ENCODE measurements around the gene NEK6. TPM values are rescaled to one million over a fixed set of nuclear protein-coding genes. Genes with fewer than 3 reads are reported as not detected.

The NEK6 gene
- total RNA-seq, 1 donor from 2014 or later, result 24.4 TPM

- Mint-ChIP-seq H3K4me1 (ENCODE audit: low read depth) (peaks cover 3% of the 10 kb centered on the region), H3K27me3 (peaks cover 2% of the 10 kb centered on the region)
- no peak for DNase-seq (ENCODE audit: low spot score, unreplicated experiment)
Measured at GRCh38 chr9:124228516-124228915, 29.2 kb upstream of the NEK6 start.

DNA sequence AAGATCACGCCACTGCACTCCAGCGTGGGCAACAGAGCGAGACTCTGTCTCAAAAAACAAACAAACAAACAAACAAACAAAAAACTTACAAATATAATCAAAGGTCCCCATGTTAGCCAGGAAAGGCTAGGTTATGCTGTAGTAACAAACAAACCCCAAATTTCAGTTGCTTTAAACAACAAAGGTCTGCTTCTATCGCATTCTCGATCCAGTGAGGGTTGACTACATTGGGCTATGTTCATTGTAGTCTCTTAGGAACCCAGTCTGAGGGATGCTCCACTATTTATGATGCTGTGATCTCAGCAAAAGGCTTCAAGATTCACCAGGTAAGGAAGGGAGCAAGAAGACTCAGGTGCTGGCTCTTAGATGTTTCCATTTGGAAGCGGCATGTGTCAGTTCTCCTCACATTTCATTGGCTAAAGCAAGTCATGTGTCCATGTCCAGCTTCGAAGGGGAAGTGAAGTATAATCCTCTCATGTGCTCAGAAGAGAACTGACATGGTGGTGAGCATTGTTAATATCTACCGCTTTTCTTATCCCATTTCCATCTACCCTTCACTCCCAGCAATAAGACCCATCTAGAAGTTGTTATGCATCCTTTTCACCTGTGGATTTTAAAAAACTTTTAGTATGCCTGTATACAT lies 26.5 kb upstream of the NEK6 start:
- H3K4me1 Mint-ChIP-seq (ENCODE audit: low read depth), result no peaks in the 10 kb centered on the region
- no peaks in the 10 kb centered on the region for H3K36me3 Mint-ChIP-seq (ENCODE audit: insufficient read depth)
- H3K4me3 Mint-ChIP-seq (ENCODE audit: low read depth), result no peak overlapping the region
- H3K9me3 Mint-ChIP-seq (ENCODE audit: low read depth), result no peaks in the 10 kb centered on the region
- DNase-seq (ENCODE audit: low spot score, unreplicated experiment), result no peak
- TF ChIP-seq, protein P1, sequence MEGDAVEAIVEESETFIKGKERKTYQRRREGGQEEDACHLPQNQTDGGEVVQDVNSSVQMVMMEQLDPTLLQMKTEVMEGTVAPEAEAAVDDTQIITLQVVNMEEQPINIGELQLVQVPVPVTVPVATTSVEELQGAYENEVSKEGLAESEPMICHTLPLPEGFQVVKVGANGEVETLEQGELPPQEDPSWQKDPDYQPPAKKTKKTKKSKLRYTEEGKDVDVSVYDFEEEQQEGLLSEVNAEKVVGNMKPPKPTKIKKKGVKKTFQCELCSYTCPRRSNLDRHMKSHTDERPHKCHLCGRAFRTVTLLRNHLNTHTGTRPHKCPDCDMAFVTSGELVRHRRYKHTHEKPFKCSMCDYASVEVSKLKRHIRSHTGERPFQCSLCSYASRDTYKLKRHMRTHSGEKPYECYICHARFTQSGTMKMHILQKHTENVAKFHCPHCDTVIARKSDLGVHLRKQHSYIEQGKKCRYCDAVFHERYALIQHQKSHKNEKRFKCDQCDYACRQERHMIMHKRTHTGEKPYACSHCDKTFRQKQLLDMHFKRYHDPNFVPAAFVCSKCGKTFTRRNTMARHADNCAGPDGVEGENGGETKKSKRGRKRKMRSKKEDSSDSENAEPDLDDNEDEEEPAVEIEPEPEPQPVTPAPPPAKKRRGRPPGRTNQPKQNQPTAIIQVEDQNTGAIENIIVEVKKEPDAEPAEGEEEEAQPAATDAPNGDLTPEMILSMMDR (IDR thresholded peaks at IDR 0.05; ENCODE audit: unreplicated experiment), result no peak
- no peak overlapping the region for H3K27ac Mint-ChIP-seq
- peaks cover 2% of the 10 kb centered on the region for H3K27me3 Mint-ChIP-seq

More at GRCh38 chr9:124228516-124228915, 29.2 kb upstream of the NEK6 start:
- no peaks in the 10 kb centered on the region for H3K36me3 Mint-ChIP-seq (ENCODE audit: insufficient read depth)
- no peak overlapping the region for H3K27ac Mint-ChIP-seq
- H3K9me3 Mint-ChIP-seq (ENCODE audit: low read depth), result no peaks in the 10 kb centered on the region
- TF ChIP-seq, protein P1 (IDR thresholded peaks at IDR 0.05; ENCODE audit: unreplicated experiment), result no peak
- no peak overlapping the region for H3K4me3 Mint-ChIP-seq (ENCODE audit: low read depth)

- H3K27me3 Mint-ChIP-seq, result peaks cover 18% of the 10 kb centered on the region
- H3K27ac Mint-ChIP-seq, result no peak overlapping the region
- TF ChIP-seq, protein P1 (IDR thresholded peaks at IDR 0.05; ENCODE audit: unreplicated experiment), result no peak
- no peak overlapping the region for H3K4me3 Mint-ChIP-seq (ENCODE audit: low read depth)
- no peak for DNase-seq (ENCODE audit: low spot score, unreplicated experiment)
- H3K36me3 Mint-ChIP-seq (ENCODE audit: insufficient read depth), result no peaks in the 10 kb centered on the region
- no peaks in the 10 kb centered on the region for H3K9me3 Mint-ChIP-seq (ENCODE audit: low read depth)
- H3K4me1 Mint-ChIP-seq (ENCODE audit: low read depth), result peaks cover 1% of the 10 kb centered on the region
Measured at GRCh38 chr9:124238546-124239140, 19.1 kb upstream of the NEK6 start.

DNA sequence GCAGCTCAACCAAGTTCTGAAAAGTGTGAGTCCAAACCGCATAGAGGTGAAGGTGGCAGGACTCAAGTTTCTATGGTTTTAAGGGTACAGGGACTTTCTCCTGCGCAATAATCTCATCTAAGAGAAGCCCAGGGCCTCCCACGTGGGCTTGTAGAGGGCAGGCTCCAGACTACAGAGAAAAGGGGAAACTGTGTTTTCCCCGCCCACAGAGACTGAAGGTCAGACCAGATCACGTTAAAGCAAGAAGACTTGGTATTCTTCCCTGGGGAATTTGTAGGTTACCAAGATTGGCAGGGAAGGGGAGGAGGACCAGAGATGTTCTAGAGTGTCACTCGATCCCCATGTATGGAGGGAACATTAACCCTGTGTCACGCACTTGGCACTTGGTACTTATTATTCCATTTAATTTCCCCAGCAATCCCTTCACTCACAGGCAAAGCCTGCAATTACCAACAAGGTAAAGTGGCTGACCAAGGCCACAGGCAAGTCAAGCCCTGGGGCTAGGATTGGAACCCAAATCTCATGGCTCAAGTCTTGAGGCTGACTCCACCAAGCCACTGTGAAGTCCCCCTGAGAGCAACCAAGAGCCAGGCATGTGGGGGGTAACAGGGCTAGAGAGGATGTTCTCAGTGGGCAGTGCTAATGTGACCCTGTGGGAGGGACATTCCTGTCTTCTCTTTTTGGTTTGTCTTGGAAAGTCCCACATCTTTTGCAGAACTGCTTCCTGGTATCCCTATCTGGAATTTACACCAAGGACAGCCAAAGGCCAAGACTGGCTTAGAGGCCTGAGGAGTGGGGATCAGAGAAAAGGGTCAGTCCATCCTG lies 18.3 kb upstream of the NEK6 start:
- H3K4me1 Mint-ChIP-seq (ENCODE audit: low read depth), result peaks cover 1% of the 10 kb centered on the region
- H3K36me3 Mint-ChIP-seq (ENCODE audit: insufficient read depth), result no peaks in the 10 kb centered on the region
- no peak for DNase-seq (ENCODE audit: low spot score, unreplicated experiment)
- H3K27me3 Mint-ChIP-seq, result peaks cover 18% of the 10 kb centered on the region
- no peak overlapping the region for H3K4me3 Mint-ChIP-seq (ENCODE audit: low read depth)
- no peaks in the 10 kb centered on the region for H3K9me3 Mint-ChIP-seq (ENCODE audit: low read depth)
- no peak overlapping the region for H3K27ac Mint-ChIP-seq
- TF ChIP-seq, protein P1 (IDR thresholded peaks at IDR 0.05; ENCODE audit: unreplicated experiment), result no peak

Measured in progenitor cell of endocrine pancreas (in vitro differentiated cells).